ENCODE results near the gene TRPC4AP. TPM values are rescaled to one million over a fixed set of nuclear protein-coding genes. Genes with fewer than 3 reads are reported as not detected.

TRPC4AP gene
- total RNA-seq, 2 donors from 2014 or later = 32.4 to 39.2 TPM

DNA sequence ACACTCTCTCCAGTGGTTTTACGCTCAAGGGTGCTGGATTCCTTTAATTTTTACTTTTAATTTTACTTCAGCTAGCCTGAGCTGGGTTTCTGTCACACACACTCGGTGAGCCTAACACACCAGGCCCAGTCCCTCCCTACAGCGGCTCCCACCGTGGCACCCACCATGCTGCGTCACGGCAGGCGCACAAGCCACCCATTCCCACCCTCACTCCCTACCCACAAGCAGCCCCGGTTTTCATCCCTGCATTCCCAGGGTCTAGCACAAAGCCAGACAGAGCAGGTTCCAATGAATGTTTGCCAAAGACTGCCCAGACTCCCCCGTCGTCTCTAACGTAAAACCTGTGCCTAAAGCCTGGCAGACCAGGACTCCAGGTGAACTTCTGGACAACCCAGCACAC, 86.6 kb downstream of the TRPC4AP start:
- Histone ChIP-seq H3K4me3 (no peak overlapping the region), H3K27me3 (no peaks in the 10 kb centered on the region), H3K4me1 (peaks cover 0 to 7% of the 10 kb centered on the region in 2 donors), H3K9me3 (no peaks in the 10 kb centered on the region), H3K36me3 (peaks cover 92% of the 10 kb centered on the region), H3K27ac (no peak overlapping the region)
- TF ChIP-seq, protein P1, sequence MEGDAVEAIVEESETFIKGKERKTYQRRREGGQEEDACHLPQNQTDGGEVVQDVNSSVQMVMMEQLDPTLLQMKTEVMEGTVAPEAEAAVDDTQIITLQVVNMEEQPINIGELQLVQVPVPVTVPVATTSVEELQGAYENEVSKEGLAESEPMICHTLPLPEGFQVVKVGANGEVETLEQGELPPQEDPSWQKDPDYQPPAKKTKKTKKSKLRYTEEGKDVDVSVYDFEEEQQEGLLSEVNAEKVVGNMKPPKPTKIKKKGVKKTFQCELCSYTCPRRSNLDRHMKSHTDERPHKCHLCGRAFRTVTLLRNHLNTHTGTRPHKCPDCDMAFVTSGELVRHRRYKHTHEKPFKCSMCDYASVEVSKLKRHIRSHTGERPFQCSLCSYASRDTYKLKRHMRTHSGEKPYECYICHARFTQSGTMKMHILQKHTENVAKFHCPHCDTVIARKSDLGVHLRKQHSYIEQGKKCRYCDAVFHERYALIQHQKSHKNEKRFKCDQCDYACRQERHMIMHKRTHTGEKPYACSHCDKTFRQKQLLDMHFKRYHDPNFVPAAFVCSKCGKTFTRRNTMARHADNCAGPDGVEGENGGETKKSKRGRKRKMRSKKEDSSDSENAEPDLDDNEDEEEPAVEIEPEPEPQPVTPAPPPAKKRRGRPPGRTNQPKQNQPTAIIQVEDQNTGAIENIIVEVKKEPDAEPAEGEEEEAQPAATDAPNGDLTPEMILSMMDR (IDR thresholded peaks at IDR 0.05) = no peak
- DNase-seq (ENCODE audit: low spot score) = no peak

DNA sequence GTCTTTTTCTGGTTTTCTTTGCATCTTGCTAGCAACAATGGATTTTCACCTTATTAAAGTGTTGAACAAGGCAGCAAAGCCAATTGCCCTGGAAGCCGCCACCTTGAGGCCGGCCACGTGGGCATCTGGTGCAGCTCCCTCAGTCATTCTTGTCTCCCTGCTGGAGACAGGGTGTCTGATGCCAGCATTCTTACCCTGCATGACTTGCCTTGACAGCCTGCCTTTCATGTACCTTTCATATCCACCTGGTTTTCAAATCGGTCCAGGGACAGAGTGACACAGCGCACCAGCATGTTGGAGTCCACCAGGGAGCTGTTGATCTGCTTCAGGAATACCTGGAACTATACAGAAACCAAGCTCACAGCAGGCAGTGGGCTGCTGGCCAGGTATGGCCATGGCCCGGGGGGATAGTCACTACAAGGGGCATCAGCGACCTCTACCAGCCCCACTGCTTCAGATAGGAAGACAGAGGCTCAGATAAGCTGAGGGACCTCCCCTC, 87.1 kb downstream of the TRPC4AP start:
- H3K27ac ChIP-seq = no peak overlapping the region
- DNase-seq (ENCODE audit: low spot score) = no peak
- TF ChIP-seq, protein P1 (IDR thresholded peaks at IDR 0.05) = no peak
- no peaks in the 10 kb centered on the region for H3K27me3 ChIP-seq
- H3K9me3 ChIP-seq = no peaks in the 10 kb centered on the region
- peaks cover 0 to 5% of the 10 kb centered on the region in 2 donors for H3K4me1 ChIP-seq
- no peak overlapping the region for H3K4me3 ChIP-seq
- peaks cover 93% of the 10 kb centered on the region for H3K36me3 ChIP-seq

DNA sequence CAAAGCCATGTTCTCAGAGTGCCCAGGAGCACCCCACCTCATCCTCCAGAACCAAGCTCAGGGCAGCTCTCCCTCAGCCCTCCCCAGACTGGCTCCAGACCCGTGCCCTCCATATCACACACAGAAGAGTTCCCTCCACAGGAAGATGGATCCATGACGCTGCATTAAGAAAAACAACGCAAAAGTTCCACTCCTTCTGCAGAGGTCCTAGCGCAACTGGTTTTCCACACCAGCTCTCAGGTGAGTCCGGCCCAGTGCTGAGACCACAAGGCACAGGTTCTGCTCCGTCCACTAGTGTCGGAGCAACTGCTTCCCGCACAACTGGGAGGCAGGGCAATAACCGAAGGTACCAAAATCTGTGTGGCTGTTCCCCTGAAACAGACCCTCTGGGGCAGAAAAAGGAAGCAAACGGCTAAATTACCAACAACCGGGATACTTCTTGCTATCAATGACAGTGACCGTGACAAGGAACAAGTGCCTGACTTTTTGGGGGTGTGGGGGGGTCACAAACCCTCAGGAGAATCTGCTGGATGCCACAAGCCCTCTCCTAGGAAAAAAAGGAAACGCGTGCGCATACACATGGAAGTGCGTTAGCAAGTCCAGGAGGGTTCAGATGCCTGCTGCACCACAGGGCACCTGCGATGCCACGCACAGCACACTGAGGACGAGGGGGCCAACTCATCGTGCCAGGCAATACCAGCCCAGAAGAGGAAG, 87.7 kb downstream of the TRPC4AP start:
- TF ChIP-seq, protein P1 (IDR thresholded peaks at IDR 0.05) = no peak
- H3K36me3 ChIP-seq = peaks cover 95% of the 10 kb centered on the region
- H3K4me3 ChIP-seq = no peak overlapping the region
- H3K27ac ChIP-seq = no peak overlapping the region
- no peak for DNase-seq (ENCODE audit: low spot score)
- H3K4me1 ChIP-seq = no peaks in the 10 kb centered on the region
- H3K9me3 ChIP-seq = no peaks in the 10 kb centered on the region
- H3K27me3 ChIP-seq = no peaks in the 10 kb centered on the region

DNA sequence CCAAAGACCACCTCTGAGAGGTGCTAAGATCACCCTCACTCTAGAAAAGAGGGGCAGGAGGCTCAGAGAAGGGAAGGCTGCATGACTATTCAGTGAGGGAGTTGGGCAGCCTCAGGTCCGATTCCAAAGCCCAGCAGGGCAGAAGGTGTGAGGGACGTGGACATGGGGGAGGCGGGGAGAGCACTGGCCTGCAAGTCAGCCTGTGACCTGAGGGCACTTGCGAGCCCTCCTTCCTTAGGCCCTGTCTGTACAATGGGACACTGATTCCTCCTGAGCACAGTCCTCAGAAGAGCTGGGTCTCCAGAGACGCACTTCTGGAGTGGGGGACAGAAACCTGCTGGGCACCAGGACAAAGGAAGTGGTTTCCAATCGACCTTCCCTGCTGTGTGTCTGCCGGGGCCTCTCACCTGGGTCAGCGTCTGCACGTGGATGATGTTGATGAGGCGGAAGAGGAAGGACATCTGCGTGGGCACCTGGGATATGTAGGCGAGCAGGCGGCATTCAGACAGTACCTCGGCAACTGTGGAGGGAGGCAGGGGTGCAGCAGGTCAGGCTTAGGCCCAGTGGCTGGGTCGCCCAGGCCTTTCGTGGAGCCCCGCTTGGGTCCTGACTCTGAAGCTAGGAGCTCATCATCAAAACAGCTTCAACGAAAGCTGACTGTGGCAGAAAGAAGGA, 88.4 kb downstream of the TRPC4AP start:
- Histone ChIP-seq H3K4me3 (no peak overlapping the region), H3K27ac (no peak overlapping the region), H3K9me3 (no peaks in the 10 kb centered on the region), H3K27me3 (no peaks in the 10 kb centered on the region), H3K4me1 (no peaks in the 10 kb centered on the region), H3K36me3 (peaks cover 95% of the 10 kb centered on the region)
- no peak for DNase-seq (ENCODE audit: low spot score)
- TF ChIP-seq, protein P1 (IDR thresholded peaks at IDR 0.05) = no peak

DNA sequence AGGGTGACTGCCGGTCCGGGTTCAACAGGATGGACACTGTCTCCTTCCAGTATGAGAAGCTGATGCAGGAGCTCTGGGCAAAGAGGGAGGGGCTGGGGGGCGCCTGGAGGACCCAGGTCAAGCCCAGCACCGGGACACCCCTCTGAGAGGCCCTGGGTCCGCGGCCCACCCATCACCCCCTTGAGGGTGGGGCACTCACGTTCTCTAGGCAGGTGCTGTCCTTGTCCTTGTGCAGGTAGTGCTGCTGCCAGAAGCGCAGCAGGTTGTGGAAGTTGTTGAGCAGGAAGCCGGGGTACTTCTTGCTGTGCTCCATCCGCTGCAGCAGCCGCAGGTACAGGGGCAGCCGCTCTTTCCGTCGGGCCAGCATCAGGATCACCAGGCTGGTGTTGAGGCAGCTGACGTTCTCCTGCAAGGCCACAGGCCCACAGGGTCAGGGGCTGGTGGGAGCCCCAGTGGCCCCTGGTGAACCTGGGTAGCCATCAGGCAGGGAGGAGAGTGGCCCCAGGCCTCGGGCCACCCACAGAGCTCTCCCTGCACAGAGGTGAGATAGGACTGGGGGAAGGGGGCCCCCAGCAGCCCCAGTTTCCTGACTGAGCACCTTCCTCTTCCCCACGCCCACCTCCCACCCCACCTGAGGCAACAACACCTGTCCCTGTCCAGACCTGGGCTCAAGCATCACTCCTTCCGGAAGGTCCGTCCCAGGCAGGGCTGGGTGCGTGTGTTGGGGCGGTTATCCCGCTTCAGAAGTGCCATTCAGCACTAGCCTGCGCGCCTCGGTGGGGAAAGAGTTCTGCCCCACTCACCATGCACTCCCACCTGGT, 89.2 kb downstream of the TRPC4AP start:
- Histone ChIP-seq H3K9me3 (no peaks in the 10 kb centered on the region), H3K27ac (peak overlapping the region in 1 of 2 donors; percentile 32), H3K36me3 (peaks cover 95% of the 10 kb centered on the region), H3K4me1 (no peaks in the 10 kb centered on the region), H3K27me3 (no peaks in the 10 kb centered on the region), H3K4me3 (no peak overlapping the region)
- TF ChIP-seq, protein P1 (IDR thresholded peaks at IDR 0.05) = no peak
- no peak for DNase-seq (ENCODE audit: low spot score)
